Measurements from ENCODE around the gene LGALS3.

LGALS3 gene

DNA sequence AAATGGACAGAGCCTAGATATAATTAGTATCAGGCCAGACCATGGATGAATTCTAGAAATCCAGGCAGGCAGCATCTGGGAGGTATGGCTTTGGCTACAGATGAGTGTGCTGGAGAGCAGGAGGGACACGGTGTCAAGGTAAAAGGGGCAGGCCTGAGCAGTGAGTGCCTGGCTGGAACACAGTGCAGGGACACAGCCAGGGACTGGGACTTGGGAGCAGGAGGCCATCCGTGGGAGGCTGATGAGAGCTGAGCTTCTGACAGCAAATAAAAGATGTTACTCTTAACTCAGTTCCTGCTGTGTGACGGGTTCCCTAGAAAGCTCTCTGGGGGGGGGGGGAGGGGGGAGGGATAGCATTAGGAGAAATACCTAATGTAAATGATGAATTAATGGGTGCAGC is 13.6 kb upstream of the LGALS3 start:
- DNase-seq = no peak

DNA sequence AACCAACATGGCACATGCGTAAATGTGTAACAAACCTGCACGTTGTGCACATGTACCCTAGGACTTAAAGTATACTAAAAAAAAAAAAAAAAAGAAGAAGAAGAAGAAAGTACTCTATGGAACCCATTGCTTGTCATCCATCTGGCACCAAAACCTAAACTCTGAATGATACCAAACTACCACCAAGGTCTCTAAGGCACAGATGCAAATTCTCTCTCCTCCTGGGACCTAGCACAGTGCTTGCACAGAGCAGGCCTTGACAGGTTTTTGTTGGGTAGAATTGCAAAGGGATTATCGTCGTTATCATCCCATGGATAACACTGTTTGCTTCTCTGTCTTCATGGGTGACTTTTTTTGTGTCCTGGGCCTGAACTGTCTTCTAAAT is 13.2 kb upstream of the LGALS3 start:
- no peak for DNase-seq

DNA sequence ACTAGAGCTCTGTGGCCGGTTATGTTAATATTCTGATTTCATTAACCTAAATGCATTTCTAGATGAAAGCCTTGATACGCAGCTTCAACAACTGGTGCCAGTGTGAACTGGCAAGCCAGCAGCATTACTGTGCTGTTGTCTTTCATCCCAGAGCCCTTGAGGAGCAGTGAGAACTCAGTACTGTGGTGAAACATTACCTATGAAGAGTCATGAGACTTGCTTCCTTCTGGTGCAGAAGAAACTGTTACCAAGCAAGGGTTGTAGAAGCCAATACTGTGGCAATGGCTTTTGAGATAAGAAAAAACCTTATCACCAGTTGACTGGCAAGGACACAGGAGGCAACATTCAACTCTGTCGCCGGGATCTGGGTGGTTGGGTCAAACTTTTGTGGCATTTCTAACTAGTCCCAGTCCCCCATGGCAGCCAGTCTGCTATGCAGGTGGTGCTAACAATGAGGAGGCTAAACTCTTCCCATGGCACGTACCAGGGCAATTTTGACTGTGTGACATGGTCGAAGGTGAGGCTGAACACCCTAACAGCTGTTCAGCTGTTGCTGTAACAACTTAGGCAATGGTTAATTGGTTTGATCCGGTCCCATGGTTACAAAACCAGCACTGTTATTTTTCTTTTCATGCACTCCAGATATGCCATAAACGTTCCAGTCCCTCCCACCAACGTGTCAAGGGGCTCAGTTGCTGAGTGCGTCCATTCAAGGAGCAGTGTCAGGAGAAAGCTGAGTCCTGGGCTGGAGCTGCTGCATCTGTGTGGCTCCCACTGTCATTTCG is 12.6 kb upstream of the LGALS3 start:
- no peak for DNase-seq

- no peak for DNase-seq
These were observed 11.1 kb upstream of the LGALS3 start for GRCh38 chr14:55117803-55118441.

- no peak for DNase-seq
These were observed 10.3 kb upstream of the LGALS3 start for GRCh38 chr14:55118761-55119160.

DNA sequence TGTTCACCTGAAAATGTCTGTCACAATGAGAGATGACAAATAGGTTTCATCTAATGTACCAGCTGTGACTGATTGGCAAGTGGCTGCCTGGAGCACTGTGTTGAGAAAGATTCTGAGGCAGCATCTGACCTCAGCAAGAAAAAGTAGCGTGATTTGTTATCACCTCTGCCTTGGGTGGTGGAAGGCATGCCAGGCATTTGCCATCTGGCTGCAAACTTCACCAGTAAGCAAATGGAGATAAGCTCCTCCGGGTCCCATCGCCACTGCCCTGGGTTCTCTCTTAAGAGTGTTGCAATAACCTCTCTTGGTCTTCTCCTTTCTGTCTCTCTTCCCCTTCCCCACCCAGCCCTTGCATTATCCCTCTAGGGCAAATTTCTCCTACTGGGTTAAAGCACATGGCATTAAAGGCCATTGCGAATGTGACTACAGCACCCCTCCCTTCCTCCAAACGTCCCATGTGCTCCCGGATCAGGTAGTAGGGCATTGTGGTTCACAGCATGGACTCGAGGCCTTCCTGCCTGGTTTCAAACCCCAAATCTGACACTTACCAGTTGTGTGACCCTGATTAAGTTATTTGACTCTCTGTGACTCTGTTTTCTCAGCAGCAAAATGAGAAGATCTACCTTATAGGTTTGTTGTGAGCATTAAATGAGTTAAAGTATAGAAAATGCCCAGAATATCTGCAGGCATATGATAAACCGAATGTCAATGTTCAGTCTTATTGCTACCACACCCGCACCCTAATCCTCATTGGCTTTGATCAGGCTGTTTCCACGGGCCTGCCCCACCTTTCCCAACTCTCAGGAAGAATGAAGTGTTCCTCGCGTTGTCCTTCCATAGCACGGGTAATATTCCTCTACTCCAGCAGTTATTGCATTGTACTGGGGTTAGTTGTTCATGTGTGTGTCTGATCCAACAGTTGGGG is 8.2 kb upstream of the LGALS3 start:
- DNase-seq = no peak

DNA sequence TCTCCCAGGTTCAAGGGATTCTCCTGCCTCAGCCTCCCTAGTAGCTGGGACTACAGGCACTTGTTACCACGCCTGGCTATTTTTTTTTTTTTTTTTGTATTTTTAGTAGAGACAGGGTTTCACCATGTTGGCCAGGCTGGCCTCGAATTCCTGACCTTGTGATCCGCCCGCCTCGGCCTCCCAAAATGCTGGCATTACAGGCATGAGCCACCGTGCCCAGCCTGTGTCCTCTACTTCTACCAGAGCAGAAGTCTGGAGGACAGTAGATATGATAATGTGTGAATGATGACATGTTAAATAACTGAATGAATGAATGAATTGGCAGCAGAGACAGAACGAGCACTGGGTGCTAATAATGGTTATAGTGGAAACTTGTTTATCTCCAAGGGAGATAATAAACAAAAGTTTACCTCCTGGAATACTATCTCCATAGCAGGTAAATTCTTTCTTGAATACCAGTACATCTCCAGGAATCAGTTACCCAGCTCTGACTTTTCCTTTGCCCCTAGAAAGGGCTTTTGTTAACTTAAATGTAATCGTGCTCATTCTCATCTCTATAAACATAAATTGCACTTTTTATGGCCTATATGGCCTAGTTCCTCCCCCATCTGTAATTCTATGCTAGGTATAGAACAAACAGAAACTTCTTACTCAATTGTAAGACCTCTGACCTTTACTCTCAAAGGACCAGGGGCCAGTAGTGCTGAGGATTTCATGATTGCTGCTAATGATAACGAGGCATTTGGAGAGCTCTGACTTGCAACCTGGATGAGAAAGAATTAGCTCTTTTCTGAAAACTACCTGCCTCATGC is 7.2 kb upstream of the LGALS3 start:
- no peak for DNase-seq

DNA sequence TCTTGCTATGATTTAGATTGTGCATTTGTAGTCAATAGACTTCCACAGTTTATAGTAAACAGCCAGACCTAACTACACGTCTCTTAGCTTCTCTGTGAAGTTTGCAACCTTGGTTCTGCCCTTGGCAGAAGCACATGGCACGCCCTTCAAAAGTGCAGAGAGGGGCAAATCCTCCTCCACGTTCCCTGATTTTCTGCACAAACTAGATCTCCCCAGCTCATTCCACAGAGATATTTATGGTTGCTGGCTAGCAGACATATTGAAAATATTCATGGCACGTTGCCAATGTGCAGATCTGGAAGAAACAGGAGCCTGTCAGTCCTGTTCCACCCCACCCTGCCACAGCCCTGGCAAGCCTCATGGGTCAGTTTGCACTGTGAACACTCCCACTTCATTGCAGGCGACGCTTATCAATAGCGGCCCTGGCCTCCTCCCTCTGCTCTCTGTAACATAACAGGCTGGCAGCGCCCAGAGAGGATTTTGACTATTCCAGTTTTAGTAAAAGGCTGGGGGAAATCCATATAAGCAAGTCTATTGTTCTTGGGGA is 6.5 kb upstream of the LGALS3 start:
- DNase-seq = no peak

GRCh38 chr14:55123101-55123500 is 6.0 kb upstream of the LGALS3 start:
- no peak for DNase-seq

GRCh38 chr14:55123852-55124639 is 5.0 kb upstream of the LGALS3 start:
- no peak for DNase-seq

DNA sequence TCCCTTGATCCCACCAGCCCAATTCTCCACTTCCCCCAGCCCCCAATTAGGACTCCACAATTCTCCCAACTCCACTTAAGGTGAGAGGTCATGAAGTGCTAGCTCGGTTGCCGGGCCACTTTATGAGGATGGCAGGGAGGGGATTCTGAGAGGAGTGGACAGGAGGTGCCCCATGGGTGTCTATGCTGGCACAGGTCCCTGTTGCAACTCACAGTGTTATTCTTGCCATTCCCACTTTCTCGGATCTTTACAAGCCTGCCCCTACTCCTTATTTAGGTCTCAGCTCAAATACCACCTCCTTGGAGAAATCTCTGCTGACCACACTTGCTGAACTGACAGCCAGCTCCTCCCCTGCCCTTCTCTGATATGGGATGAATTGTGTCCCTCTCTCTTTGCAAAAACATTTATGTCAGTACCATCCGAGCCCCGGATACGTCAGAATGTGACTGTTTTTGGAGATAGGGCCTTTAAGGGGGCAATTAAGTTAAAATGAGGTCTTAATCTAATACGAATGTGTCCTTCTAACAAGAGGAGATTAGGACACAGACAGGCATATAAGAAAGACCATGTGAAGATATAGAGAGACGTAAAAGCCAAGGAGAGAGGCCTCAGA is 4.2 kb upstream of the LGALS3 start:
- no peak for DNase-seq

- DNase-seq = no peak
These were observed 3.6 kb upstream of the LGALS3 start for GRCh38 chr14:55125403-55125802.

DNA sequence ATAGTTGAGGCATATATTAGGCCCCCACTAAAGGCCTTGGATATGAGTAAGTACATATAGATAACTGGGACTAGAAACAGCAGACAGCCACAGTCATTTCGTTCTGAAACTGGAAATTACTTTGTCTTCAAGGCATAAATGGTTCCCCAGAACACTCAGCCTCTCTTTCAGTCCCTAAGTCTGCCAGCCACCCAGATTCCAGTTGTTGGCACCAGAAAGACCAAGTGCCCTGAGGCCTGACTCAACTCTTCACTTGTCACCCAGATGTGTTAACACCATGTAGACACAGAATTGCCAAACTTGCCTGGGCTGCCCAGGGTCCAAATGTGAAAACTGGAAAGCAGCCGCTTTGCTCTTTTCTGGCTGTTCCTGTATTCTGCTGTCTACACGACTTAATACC is 3.0 kb upstream of the LGALS3 start:
- no peak for DNase-seq

DNA sequence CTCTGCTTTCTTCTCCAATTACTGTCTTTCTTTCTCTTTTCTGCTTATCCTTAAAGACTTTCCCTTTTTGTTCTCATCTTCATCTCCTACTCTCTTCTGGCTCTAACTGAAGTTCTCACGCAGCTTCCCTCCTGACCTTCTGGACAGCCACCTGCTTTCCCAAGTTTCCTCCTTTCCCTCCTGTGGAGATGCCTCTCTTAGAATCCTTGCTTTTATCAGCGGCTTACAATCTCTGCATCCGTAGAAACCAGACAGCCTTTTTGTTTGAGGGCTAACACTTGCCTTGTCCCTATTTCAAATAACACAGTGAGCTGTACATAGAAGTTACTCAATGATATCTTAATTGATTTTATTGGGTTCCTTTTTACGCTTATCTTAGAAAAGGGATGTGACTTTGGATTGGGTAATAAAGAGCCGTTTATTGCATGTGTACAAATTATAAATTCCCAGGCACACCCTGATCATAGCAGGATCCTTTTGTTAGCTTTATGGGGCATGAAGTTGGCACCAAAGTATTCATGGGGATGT is 2.1 kb upstream of the LGALS3 start:
- DNase-seq = no peak

- DNase-seq = no peak
These were observed 1.5 kb upstream of the LGALS3 start for GRCh38 chr14:55127460-55127951.

DNA sequence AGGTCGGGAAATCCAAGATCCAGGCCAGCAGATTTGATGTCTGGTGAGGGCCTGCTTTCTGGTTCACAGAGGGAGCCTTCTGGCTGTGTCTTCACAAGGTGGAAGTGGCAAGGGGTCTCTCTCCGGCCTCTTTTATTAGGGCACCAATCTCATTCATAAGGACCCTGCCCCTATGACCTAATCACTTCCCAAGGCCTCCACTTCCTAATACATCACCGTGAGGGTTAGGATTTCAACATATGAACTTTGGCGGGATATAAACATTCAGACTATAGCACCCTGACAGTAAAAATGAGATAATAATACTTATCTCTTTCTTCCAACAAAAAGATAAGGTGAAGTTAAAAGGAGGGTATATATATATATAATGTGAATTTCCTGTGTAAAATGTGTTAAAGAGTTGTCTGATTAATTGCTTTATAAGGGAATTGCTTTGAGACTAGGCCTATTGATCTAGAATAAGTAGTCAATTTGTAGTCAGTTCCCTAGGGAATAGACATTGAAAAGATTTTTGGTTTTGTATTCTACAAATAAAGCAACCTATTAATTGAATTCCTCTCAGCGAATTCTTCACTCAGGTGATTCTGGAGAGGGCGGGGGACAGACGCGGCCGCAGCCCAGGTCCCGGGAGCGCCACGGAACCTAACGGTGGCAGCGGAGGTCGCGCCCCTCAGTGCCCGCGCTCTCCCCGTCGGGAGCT is 516 bp upstream of the LGALS3 start:
- no peak for DNase-seq

DNA sequence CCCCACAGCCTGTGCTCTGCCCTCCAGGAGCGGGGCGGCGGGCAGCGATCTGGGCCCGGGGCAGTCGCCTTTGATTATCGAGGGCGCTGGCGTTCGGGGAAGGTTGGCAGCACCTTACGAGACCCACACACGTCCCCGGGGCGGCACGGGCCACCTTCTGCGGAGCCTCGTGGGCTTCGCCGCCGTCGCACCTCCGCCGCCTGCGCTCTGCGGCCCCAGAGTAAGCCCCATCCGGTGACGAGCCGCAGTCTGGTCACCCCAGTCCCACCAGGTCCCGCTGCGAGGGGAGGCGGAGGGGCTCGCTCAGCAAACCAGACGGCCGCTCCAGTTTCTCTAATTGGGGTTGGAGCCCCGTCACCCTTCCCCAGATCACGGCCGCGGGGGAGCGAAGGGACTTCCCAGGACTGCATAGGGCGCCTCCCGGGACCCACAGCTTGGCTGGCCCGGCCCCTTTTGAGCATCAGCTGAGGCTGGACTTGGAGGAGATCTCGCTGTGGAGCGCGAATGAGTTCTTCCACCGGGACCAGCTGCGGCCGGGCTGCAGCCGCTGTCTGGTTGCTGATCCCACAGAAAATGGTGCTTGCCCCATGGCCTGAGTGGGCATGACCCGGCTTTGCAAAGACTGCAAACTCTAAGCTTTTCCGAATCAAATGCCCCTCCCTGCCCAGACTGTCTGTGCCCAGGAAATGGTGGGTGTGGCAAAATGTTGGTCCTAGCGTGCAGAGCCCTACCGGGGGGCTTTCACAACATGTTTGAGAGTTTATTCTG is 560 bp downstream of the LGALS3 start:
- DNase-seq = peak; percentile 38

- no peak for DNase-seq
These were observed 1.1 kb downstream of the LGALS3 start for GRCh38 chr14:55130196-55130550.
